Psoas muscle (tissue), 8 donors: ENCODE results near the gene TBC1D4. TPM values are rescaled to one million over a fixed set of nuclear protein-coding genes. Genes with fewer than 3 reads are reported as not detected.

ENCODE experiments used
- ATAC-seq, 4 donors: fragments of 200-7000 bp; cut with Tn5 transposase; one replicate each; pipeline ENCODE4 v1.9.1; 2020; ENCODE audit warnings: moderate library complexity in 3 of 4, mild to moderate bottlenecking in 2 of 4
- DNase-seq, 2 donors: peaks; one replicate each; pipeline ENCODE4 v3.0.0-alpha.2; 2020
- H3K27ac ChIP-seq: fragments of 200-600 bp; one replicate; pipeline ENCODE4 v1.8.0; 2022
- H3K27me3 ChIP-seq, 3 donors: fragments of 200-600 bp in 1 of 3; one replicate each; pipeline versions ENCODE4 v1.6.1 to v1.8.0; 2013 to 2022; ENCODE audit warnings: low read length in 2 of 3, mild to moderate bottlenecking in 2 of 3, moderate library complexity in 1 of 3; ENCODE audit not compliant: insufficient read depth in 3 of 3
- H3K36me3 ChIP-seq, 2 donors: fragments of 200-600 bp in 1 of 2; one replicate each; pipeline versions ENCODE4 v1.6.1 to v1.8.0; 2013 to 2022; ENCODE audit warnings: low read depth in 1 of 2, mild to moderate bottlenecking in 1 of 2, moderate library complexity in 1 of 2; ENCODE audit not compliant: insufficient read depth in 1 of 2
- H3K4me1 ChIP-seq: fragments of 200-600 bp; one replicate; pipeline ENCODE4 v1.8.0; 2022
- H3K4me3 ChIP-seq: fragments of 200-600 bp; one replicate; pipeline ENCODE4 v1.8.0; 2022; ENCODE audit warnings: mild to moderate bottlenecking
- H3K9me3 ChIP-seq: fragments of 200-600 bp; one replicate; pipeline ENCODE4 v1.8.0; 2022
- WGBS, 3 donors: extraction: QIAGEN DNeasy Blood & Tissue Kit; methylation state at CpG; one replicate each; pipeline versions ENCODE4 v1.1.6 to v1.1.7; 2013; 5-methylcytosine and 5-hydroxymethylcytosine counted together
- intact Hi-C, 2 donors: fragments of 100-400 bp; cut with DNase I; formaldehyde crosslinking; loops; one replicate each; pipeline versions ENCODE4 v1.11.0 to v1.14.2; 2022
- polyA plus RNA-seq, 3 donors: library from polyadenylated mRNA; stranded (reverse); fragments of 200-250 nt; gene quantifications; one replicate each; pipeline ENCODE4 v1.2.3, GENCODE V29; 2013
- total RNA-seq, 4 donors: library from RNA; stranded (reverse); fragmentation: NEBNext Ultra II Directional in 2 of 4; extraction: Animal tissue kit (Norgen Biotek cat#: 25700) in 2 of 4; gene quantifications; one replicate each; pipeline versions ENCODE4 v1.2.1 to v1.2.4, GENCODE V29; 2021 to 2023
- TF ChIP-seq, protein P1 (sequence below): fragments of 200-600 bp; IDR thresholded peaks from one replicate; pipeline ENCODE4 v1.8.0; 2022; ENCODE audit warnings: antibody characterized with exemption
- donor health status: healthy with polysubstance abuse.
- donor health status: DM: no; HTN: no; CAD: no; lungs with moderate emphysema.
- donor health status: Bipolar disorder and iron deficiency.
- donor health status: healthy.
- donor health status: DM: yes; HTN: yes; CAD: no.
- donor health status: DM: no; HTN: no; CAD: no.
- donor health status: DM: no; HTN: no; CAD: no.
- donor health status: DM: yes; HTN: yes; CAD: no.

The TBC1D4 gene
- total and polyA plus RNA-seq, 7 donors: 3.1 to 127 (median 89.9) TPM

DNA sequence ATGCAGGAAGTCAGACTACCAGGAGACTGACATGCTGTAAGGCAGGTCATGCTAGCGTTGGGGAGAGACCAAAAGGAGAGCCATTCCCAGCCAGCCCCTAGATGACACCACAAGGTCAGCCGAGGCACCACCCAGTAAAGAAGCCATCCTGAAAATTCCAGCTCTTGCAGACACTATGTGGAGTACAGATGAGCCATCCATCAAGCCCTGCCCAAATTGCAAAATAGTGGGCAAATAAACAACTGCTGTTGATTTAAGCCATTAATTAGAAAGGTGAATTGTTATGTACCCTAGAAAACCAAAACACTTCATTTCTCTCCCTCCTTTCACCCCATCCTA is 82.1 kb downstream of the TBC1D4 start:
- intact Hi-C loops: loop anchor here in 1 of 2 donors (5.0 kb wide), 1 partner anchor 33 kb away; no protein-coding TSS in a partner anchor
- Histone ChIP-seq H3K4me1 (peaks cover 70% of the 10 kb centered on the region), H3K9me3 (no peaks in the 10 kb centered on the region), H3K27me3 (no peaks in the 10 kb centered on the region), H3K4me3 (no peak overlapping the region), H3K27ac (no peak overlapping the region), H3K36me3 (no peaks in the 10 kb centered on the region)
- ATAC-seq (peak in 3 of 4 donors; percentile 60 to 72 (median 61)), DNase-seq (no peak)
- 40 to 47% (median 46%) methylated on average over 2 of the region's 2 CpGs for WGBS, 3 donors
- TF ChIP-seq, protein P1, sequence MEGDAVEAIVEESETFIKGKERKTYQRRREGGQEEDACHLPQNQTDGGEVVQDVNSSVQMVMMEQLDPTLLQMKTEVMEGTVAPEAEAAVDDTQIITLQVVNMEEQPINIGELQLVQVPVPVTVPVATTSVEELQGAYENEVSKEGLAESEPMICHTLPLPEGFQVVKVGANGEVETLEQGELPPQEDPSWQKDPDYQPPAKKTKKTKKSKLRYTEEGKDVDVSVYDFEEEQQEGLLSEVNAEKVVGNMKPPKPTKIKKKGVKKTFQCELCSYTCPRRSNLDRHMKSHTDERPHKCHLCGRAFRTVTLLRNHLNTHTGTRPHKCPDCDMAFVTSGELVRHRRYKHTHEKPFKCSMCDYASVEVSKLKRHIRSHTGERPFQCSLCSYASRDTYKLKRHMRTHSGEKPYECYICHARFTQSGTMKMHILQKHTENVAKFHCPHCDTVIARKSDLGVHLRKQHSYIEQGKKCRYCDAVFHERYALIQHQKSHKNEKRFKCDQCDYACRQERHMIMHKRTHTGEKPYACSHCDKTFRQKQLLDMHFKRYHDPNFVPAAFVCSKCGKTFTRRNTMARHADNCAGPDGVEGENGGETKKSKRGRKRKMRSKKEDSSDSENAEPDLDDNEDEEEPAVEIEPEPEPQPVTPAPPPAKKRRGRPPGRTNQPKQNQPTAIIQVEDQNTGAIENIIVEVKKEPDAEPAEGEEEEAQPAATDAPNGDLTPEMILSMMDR: no peak

DNA sequence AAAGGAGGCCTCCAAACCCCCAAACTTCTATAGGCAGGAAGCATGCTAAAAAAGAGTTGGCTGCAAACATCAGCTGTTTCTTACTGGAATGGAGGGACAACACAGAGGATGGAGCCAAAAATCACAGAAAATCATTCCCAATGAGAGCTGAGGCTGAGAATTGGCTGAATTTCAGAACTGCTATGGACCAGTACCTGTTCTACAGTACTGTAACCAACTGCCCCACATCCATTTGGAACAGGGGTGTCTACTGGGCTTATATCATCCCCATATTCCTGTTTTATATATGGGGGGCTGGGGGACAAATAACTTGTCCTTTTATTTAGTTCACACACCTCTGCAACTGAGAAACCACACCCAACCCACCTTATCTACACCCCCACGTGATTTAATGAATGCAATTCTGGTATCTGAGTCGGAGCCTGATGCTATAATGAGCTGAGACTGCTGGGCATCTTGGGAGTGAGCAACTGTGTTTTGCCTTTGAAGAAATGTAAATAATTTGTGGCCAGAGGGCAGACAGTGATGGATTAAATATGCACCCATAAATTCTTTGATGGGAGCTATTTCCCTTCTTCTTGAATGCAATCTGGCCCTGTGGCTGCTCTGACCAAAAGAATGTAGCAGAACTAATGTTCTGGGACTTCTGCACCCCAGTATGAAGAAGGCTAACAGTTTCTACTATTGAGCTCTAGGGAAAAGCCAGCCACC is 82.6 kb downstream of the TBC1D4 start:
- TF ChIP-seq, protein P1: no peak
- 73 to 86% (median 80%) methylated on average over 2 of the region's 2 CpGs for whole genome bisulfite sequencing, 3 donors
- no peaks in the 10 kb centered on the region for H3K36me3 ChIP-seq
- no peaks in the 10 kb centered on the region for H3K27me3 ChIP-seq
- H3K4me3 ChIP-seq: no peak overlapping the region
- no peak overlapping the region for H3K27ac ChIP-seq
- ATAC-seq (no peak), DNase-seq (no peak)
- intact Hi-C loops: no loop called here
- H3K9me3 ChIP-seq: no peaks in the 10 kb centered on the region
- H3K4me1 ChIP-seq: peaks cover 67% of the 10 kb centered on the region

DNA sequence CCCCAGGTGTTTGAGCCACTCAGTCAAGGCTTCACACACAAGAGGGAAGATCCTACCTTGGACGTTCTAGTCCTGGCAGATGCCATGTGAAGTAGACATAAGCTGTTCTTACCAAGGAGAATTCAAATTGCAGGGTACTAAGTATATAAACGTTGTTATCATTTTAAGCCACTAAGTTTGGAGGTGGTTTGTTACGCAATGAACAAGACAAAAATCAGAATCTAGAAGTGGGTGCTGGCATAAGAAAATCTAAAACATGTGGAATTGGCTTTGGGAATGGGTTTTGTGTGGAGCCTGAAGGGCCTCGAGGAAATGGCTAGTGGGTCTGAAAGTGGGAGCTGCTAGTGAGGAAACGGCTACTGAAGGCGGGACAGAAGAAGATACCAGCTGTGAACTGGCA is 83.9 kb downstream of the TBC1D4 start:
- Histone ChIP-seq H3K4me1 (peaks cover 62% of the 10 kb centered on the region), H3K36me3 (no peaks in the 10 kb centered on the region), H3K27me3 (no peaks in the 10 kb centered on the region), H3K4me3 (no peak overlapping the region), H3K27ac (peak overlapping the region; percentile 48), H3K9me3 (no peaks in the 10 kb centered on the region)
- no peak for DNase-seq
- intact Hi-C loops: no loop called here
- WGBS, 3 donors: 72 to 90% (median 75%) methylated on average over 6 of the region's 6 CpGs
- ATAC-seq: no peak
- TF ChIP-seq, protein P1: no peak

DNA sequence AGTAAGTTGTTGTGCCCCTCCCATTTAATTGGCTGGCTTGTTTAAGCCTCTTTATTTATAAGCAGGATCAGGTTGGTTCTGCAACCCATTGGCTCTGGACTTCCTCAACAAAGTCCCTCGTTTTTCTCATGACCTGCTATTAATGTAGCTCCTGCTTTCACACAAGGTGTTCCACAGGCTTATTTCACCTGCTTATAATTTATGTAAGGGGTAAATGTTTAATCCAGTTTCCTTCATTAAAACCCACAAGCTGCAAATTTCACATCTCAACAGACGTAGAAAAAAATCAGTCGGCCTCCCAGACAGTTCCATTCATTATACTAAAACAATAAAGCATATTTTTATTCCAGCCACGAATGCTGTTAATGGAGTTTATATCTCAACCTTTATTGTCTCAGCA is 86.1 kb downstream of the TBC1D4 start:
- H3K27ac ChIP-seq: peak overlapping the region; percentile 24
- H3K4me1 ChIP-seq: peaks cover 57% of the 10 kb centered on the region
- intact Hi-C loops: no loop called here

More for the DNA sequence above, 86.1 kb downstream of the TBC1D4 start:
- 38 to 48% (median 38%) methylated on average over 4 of the region's 4 CpGs for WGBS, 3 donors
- DNase-seq: no peak
- no peak for ATAC-seq
- Histone ChIP-seq H3K27me3 (no peaks in the 10 kb centered on the region), H3K4me3 (no peak overlapping the region), H3K36me3 (no peaks in the 10 kb centered on the region), H3K9me3 (no peaks in the 10 kb centered on the region)
- TF ChIP-seq, protein P1: no peak
